ENCODE data around the gene AP1G2. TPM values are rescaled to one million over a fixed set of nuclear protein-coding genes. Genes with fewer than 3 reads are reported as not detected.

The AP1G2 gene
- total RNA-seq, 1 donor from 2014 or later: 271 TPM

- no peak for TF ChIP-seq CTCF (IDR thresholded peaks at IDR 0.05; ENCODE audit: unreplicated experiment)
- Mint-ChIP-seq H3K36me3 (no peaks in the 10 kb centered on the region), H3K27me3 (ENCODE audit: low read depth) (peaks cover 5% of the 10 kb centered on the region), H3K27ac (no peak overlapping the region), H3K4me1 (no peaks in the 10 kb centered on the region), H3K4me3 (no peak overlapping the region), H3K9me3 (peaks cover 17% of the 10 kb centered on the region)
- no peak for DNase-seq (ENCODE audit: low spot score in 2 of 2, unreplicated experiment in 2 of 2)
These were observed 38.5 kb upstream of the AP1G2 start for GRCh38 chr14:23605931-23606585.

GRCh38 chr14:23604675-23605170 lies 37.1 kb upstream of the AP1G2 start:
- H3K4me1 Mint-ChIP-seq: no peaks in the 10 kb centered on the region
- H3K27me3 Mint-ChIP-seq (ENCODE audit: low read depth): peaks cover 5% of the 10 kb centered on the region
- no peak overlapping the region for H3K4me3 Mint-ChIP-seq
- no peak for TF ChIP-seq CTCF (IDR thresholded peaks at IDR 0.05; ENCODE audit: unreplicated experiment)
- no peaks in the 10 kb centered on the region for H3K36me3 Mint-ChIP-seq
- H3K27ac Mint-ChIP-seq: no peak overlapping the region
- no peak for DNase-seq (ENCODE audit: low spot score in 2 of 2, unreplicated experiment in 2 of 2)
- peaks cover 24% of the 10 kb centered on the region for H3K9me3 Mint-ChIP-seq

- Mint-ChIP-seq H3K9me3 (peaks cover 28% of the 10 kb centered on the region), H3K27ac (no peak overlapping the region), H3K4me3 (no peak overlapping the region), H3K27me3 (ENCODE audit: low read depth) (peaks cover 8% of the 10 kb centered on the region), H3K4me1 (no peaks in the 10 kb centered on the region), H3K36me3 (no peaks in the 10 kb centered on the region)
- no peak for DNase-seq (ENCODE audit: low spot score in 2 of 2, unreplicated experiment in 2 of 2)
- TF ChIP-seq CTCF (IDR thresholded peaks at IDR 0.05; ENCODE audit: unreplicated experiment): no peak
These were observed 36.6 kb upstream of the AP1G2 start for GRCh38 chr14:23604148-23604547.

GRCh38 chr14:23603103-23603502 lies 35.5 kb upstream of the AP1G2 start:
- Mint-ChIP-seq H3K27me3 (ENCODE audit: low read depth) (peaks cover 8% of the 10 kb centered on the region), H3K36me3 (no peaks in the 10 kb centered on the region), H3K9me3 (peaks cover 23% of the 10 kb centered on the region), H3K4me1 (no peaks in the 10 kb centered on the region), H3K4me3 (no peak overlapping the region), H3K27ac (no peak overlapping the region)
- no peak for DNase-seq (ENCODE audit: low spot score in 2 of 2, unreplicated experiment in 2 of 2)
- no peak for TF ChIP-seq CTCF (IDR thresholded peaks at IDR 0.05; ENCODE audit: unreplicated experiment)

- TF ChIP-seq CTCF (IDR thresholded peaks at IDR 0.05; ENCODE audit: unreplicated experiment): no peak
- H3K4me1 Mint-ChIP-seq: no peaks in the 10 kb centered on the region
- H3K4me3 Mint-ChIP-seq: no peak overlapping the region
- no peaks in the 10 kb centered on the region for H3K36me3 Mint-ChIP-seq
- no peak overlapping the region for H3K27ac Mint-ChIP-seq
- peaks cover 23% of the 10 kb centered on the region for H3K9me3 Mint-ChIP-seq
- DNase-seq (ENCODE audit: low spot score in 2 of 2, unreplicated experiment in 2 of 2): no peak
- peaks cover 6% of the 10 kb centered on the region for H3K27me3 Mint-ChIP-seq (ENCODE audit: low read depth)
These were observed 34.8 kb upstream of the AP1G2 start for GRCh38 chr14:23602181-23603095.

Data from mesothelial cell of epicardium (in vitro differentiated cells).